ENCODE data around the gene LIMK2. TPM values are rescaled to one million over a fixed set of nuclear protein-coding genes. Genes with fewer than 3 reads are reported as not detected.
A peak's percentile ranks its signal among the peaks of the same experiment; 100 is the strongest.

The LIMK2 gene
- total and polyA plus RNA-seq, 10 of the 15 experiments (the other 5 are each of a cell fraction or from before 2014, with no cell fraction given): 2.9 to 40.4 (median 26.7) TPM

DNA sequence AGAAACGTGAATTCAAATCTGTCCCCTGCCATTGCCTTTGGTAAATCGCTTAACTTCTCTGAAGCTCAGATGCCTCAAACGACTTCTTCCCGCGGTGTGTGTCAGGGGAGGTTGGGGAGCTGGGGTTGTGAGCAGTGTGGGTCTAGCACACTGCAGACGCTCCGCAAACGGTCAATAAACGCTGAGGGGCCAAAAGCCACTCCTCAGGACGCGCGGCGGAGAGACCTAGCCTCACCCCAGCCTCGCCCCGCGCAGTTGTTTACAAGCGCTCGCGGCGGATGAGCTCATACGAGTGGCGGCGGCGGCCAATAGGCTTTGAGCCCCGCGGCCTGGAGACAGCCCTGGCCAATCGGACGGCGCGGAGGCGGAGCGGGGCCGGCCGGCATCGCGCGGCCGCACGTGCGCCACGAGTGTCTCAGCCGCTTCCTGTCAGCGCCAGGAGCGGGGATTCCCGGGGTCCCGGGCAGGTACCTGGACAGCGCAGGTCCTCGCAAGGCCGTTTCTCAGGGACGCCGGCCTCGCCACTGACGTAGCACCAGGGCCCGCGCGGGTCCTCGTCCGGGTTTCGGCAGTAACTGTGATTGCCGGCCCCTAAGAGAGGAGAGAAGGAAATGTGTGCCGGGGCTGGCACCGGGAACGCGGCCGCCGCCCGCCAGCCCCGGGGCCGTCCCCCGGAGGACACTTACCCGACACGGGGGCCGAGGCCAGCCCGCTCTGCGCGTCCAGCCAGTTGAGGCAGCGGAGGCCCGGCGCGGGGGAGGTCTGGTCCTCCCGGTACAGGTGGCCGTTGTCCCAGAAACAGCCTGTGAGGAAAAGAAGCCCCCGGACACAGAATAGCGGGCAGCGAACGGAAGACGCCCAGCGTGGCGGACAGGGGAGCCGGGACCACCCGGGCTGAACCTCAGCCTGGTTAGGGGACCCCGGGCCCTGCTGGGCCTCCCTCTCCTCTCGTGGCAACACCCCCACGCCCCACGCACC is 78.7 kb downstream of the LIMK2 start (continued):
- TF ChIP-seq, protein P1, sequence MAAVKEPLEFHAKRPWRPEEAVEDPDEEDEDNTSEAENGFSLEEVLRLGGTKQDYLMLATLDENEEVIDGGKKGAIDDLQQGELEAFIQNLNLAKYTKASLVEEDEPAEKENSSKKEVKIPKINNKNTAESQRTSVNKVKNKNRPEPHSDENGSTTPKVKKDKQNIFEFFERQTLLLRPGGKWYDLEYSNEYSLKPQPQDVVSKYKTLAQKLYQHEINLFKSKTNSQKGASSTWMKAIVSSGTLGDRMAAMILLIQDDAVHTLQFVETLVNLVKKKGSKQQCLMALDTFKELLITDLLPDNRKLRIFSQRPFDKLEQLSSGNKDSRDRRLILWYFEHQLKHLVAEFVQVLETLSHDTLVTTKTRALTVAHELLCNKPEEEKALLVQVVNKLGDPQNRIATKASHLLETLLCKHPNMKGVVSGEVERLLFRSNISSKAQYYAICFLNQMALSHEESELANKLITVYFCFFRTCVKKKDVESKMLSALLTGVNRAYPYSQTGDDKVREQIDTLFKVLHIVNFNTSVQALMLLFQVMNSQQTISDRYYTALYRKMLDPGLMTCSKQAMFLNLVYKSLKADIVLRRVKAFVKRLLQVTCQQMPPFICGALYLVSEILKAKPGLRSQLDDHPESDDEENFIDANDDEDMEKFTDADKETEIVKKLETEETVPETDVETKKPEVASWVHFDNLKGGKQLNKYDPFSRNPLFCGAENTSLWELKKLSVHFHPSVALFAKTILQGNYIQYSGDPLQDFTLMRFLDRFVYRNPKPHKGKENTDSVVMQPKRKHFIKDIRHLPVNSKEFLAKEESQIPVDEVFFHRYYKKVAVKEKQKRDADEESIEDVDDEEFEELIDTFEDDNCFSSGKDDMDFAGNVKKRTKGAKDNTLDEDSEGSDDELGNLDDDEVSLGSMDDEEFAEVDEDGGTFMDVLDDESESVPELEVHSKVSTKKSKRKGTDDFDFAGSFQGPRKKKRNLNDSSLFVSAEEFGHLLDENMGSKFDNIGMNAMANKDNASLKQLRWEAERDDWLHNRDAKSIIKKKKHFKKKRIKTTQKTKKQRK (IDR thresholded peaks at IDR 0.05; ENCODE audit: low read depth, low read length): no peak
- TF ChIP-seq, protein P2, sequence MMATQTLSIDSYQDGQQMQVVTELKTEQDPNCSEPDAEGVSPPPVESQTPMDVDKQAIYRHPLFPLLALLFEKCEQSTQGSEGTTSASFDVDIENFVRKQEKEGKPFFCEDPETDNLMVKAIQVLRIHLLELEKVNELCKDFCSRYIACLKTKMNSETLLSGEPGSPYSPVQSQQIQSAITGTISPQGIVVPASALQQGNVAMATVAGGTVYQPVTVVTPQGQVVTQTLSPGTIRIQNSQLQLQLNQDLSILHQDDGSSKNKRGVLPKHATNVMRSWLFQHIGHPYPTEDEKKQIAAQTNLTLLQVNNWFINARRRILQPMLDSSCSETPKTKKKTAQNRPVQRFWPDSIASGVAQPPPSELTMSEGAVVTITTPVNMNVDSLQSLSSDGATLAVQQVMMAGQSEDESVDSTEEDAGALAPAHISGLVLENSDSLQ (IDR thresholded peaks at IDR 0.05): peak; percentile 43; the same call in 1 of the 2 replicates
- TF ChIP-seq BACH1 (IDR thresholded peaks at IDR 0.05; ENCODE audit: borderline replicate concordance): peak; percentile 87
- TF ChIP-seq GATAD2B (conservative IDR thresholded peaks at IDR 0.05; ENCODE audit: low read depth): peak; percentile 93
- no peak for TF ChIP-seq ZZZ3 (IDR thresholded peaks at IDR 0.05; ENCODE audit: control insufficient read depth, insufficient read length, low read depth)
- no peak for TF ChIP-seq NFXL1 (IDR thresholded peaks at IDR 0.05; ENCODE audit: borderline replicate concordance)
- no peak for TF ChIP-seq TCF3 (IDR thresholded peaks at IDR 0.05; ENCODE audit: borderline replicate concordance, insufficient read depth, low read depth, low read length)
- TF ChIP-seq, protein P3, sequence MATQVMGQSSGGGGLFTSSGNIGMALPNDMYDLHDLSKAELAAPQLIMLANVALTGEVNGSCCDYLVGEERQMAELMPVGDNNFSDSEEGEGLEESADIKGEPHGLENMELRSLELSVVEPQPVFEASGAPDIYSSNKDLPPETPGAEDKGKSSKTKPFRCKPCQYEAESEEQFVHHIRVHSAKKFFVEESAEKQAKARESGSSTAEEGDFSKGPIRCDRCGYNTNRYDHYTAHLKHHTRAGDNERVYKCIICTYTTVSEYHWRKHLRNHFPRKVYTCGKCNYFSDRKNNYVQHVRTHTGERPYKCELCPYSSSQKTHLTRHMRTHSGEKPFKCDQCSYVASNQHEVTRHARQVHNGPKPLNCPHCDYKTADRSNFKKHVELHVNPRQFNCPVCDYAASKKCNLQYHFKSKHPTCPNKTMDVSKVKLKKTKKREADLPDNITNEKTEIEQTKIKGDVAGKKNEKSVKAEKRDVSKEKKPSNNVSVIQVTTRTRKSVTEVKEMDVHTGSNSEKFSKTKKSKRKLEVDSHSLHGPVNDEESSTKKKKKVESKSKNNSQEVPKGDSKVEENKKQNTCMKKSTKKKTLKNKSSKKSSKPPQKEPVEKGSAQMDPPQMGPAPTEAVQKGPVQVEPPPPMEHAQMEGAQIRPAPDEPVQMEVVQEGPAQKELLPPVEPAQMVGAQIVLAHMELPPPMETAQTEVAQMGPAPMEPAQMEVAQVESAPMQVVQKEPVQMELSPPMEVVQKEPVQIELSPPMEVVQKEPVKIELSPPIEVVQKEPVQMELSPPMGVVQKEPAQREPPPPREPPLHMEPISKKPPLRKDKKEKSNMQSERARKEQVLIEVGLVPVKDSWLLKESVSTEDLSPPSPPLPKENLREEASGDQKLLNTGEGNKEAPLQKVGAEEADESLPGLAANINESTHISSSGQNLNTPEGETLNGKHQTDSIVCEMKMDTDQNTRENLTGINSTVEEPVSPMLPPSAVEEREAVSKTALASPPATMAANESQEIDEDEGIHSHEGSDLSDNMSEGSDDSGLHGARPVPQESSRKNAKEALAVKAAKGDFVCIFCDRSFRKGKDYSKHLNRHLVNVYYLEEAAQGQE (IDR thresholded peaks at IDR 0.05; ENCODE audit: low read depth, low read length): no peak; the same call in 1 of the 2 replicates
- peak; percentile 100 for TF ChIP-seq BHLHE40 (IDR thresholded peaks at IDR 0.05; ENCODE audit: borderline replicate concordance in 1 of 2, low read depth in 2 of 2, low read length in 1 of 2)
- peak; percentile 89 for TF ChIP-seq DPF2 (IDR thresholded peaks at IDR 0.05)
- TF ChIP-seq, protein P4, sequence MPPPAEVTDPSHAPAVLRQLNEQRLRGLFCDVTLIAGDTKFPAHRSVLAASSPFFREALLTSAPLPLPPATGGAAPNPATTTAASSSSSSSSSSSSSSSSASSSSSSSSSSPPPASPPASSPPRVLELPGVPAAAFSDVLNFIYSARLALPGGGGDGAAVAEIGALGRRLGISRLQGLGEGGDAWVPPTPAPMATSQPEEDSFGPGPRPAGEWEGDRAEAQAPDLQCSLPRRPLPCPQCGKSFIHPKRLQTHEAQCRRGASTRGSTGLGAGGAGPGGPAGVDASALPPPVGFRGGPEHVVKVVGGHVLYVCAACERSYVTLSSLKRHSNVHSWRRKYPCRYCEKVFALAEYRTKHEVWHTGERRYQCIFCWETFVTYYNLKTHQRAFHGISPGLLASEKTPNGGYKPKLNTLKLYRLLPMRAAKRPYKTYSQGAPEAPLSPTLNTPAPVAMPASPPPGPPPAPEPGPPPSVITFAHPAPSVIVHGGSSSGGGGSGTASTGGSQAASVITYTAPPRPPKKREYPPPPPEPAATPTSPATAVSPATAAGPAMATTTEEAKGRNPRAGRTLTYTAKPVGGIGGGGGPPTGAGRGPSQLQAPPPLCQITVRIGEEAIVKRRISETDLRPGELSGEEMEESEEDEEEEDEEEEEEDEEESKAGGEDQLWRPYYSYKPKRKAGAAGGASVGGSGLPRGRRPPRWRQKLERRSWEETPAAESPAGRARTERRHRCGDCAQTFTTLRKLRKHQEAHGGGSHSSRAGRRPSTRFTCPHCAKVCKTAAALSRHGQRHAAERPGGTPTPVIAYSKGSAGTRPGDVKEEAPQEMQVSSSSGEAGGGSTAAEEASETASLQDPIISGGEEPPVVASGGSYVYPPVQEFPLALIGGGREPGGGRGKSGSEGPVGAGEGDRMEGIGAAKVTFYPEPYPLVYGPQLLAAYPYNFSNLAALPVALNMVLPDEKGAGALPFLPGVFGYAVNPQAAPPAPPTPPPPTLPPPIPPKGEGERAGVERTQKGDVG (CRISPR knock-in tag; IDR thresholded peaks at IDR 0.05): no peak
- peak; percentile 84 for TF ChIP-seq MEF2B (IDR thresholded peaks at IDR 0.05; ENCODE audit: partially characterized antibody, poor library complexity, severe bottlenecking)
- no peak for TF ChIP-seq PML (IDR thresholded peaks at IDR 0.05; ENCODE audit: low read length)
- TF ChIP-seq, protein P5, sequence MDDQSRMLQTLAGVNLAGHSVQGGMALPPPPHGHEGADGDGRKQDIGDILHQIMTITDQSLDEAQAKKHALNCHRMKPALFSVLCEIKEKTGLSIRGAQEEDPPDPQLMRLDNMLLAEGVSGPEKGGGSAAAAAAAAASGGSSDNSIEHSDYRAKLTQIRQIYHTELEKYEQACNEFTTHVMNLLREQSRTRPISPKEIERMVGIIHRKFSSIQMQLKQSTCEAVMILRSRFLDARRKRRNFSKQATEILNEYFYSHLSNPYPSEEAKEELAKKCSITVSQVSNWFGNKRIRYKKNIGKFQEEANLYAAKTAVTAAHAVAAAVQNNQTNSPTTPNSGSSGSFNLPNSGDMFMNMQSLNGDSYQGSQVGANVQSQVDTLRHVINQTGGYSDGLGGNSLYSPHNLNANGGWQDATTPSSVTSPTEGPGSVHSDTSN (IDR thresholded peaks at IDR 0.05; ENCODE audit: insufficient replicate concordance, low read depth, low read length): no peak
- no peak for TF ChIP-seq JUNB (IDR thresholded peaks at IDR 0.05)

Data from GM12878 (cell line).